HG03469 (cell line): ENCODE data around the gene ZNF385D.

ENCODE experiments used
- ATAC-seq: cut with Tn5 transposase; IDR thresholded peaks from one replicate; pipeline ENCODE4 v1.9.1; 2021; ENCODE audit warnings: mild to moderate bottlenecking, moderate library complexity, moderate number of reproducible peaks; ENCODE audit not compliant: unreplicated experiment

ZNF385D gene, protein sequence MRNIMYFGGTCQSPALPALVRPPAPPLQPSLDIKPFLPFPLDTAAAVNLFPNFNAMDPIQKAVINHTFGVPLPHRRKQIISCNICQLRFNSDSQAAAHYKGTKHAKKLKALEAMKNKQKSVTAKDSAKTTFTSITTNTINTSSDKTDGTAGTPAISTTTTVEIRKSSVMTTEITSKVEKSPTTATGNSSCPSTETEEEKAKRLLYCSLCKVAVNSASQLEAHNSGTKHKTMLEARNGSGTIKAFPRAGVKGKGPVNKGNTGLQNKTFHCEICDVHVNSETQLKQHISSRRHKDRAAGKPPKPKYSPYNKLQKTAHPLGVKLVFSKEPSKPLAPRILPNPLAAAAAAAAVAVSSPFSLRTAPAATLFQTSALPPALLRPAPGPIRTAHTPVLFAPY

DNA sequence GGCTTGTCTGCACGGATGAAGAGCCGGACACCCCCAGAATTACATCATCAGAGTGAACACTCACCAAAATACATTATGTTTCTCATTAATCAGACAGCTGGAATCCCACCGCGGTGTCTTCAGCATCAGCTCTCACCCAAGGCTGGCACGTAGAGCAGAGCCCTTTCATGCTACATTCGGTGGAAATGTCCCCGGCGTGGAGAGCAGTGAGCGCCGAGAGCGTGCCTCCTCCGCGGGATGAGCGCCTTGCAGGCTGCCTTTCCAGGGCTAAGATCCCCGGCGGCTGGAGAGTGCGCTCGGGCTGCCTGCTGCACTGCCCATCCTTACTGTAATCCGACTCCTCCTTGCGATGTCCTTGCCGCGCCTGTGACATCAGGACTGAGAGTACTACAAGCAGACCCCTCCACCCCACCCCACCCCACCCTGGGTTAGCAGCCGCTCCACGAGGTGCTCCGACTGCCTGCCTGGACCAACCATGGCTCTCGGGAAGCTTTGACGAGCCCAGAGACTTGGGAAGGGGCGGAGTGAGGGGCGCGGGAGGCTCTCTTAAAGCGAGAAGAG, at the start of gene ZNF385D:
Gene ZNF385D (minus strand): TSS at position 380 of the 561 bp plus-strand sequence. CDS start 294 bp downstream, at position 86.
- ATAC-seq, result no peak

DNA sequence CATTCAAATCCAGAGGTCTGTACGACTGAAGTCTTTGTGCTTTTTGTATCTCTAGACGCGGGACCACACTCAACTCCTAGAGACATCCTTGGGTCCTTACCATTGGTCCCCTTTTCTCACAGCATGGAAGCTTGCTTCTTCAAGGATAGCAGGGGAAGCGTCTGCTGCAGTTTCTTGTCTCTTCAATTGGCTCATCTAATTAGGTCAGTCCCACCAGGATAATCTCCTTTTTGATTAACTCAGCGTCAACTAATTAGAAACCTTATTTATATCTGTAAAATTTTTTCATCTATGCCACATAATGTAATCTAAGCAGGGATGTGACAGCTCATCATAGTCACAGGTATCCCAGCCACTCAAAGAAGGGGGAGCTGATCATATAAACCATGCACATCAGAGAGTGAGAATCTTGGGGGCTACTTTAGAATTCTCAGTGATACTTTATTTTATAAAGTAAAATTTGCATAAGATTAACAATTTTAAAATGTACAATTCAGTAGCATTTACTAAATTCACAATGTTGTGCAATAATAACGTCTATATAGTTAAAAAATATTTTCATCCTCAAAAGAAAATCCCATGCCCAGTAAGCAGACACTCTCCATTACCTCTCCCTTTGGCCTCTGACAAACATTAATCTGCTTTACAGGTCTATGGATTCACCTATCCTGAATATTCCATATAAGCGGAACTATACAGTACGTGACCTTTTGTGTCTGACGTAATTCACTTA, 47.5 kb upstream of the ZNF385D start:
- ATAC-seq, result no peak

DNA sequence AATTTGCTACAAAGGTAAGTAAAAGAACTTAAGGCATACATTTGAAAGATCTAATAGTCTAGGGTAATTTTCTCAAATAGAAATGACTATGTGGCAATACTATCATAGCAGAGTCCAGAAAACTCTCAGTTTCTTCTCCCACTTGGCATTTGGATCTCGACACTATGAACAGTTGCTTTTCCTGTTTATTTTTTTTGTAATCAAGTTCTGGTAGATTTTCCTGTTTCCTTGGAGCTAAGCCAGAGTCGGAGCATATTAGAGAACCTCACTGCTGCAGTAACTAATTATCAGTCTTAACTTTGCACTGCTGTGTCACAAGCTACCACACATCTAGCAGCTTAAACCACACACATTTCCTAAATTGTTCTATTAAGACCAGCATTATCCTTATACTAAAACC, 44.9 kb upstream of the ZNF385D start:
- no peak for ATAC-seq

DNA sequence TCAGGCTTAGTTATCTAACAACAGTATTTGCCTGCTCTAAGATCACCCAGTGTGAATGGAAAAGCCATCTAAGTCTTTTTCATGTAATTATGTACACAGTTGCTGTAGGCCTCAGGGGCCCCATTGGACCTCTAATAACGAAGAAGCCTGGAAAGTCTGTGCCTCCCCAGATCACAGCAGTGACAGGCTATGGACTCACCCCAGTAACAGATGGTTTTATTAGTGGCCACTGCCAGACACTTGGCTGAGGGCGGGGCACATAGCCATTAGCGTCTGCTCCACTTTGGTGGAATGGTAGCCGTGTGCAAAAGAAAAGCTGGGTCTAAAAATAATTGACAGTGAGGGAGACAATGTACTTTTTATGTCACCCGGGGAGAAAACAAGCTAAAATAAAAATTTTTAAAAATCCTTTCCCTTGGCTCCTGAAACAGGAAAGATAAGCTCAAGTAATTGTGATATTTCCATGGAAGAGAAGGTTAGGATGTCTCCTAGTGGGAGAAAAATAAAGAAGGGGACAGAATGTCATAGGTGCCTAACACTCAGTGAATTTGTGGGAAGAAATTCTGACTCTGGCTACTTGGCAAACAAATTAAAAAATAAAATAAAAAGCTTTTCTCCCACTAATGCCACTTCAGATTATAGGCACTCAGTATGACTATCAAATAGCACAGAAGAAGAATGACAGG, 44.3 kb upstream of the ZNF385D start:
- no peak for ATAC-seq

DNA sequence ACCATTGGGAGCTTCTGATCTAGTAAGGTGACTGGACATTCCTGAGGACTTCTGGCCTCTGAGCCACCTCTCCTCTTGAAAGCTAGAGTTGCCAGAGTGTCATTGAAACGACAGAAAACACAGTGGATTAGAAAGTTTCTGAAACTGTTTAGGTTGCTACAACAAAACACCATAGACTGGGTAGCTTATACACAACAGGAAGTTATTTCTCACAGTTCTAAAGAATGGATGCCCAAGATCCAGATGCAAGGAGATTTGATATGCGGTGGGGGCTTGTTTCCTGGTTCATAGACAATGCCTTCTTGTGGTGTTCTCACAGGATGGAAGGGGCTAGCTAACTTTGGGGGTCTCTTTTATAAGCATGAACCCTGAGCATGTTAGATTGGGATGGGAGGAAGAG, 43.3 kb upstream of the ZNF385D start:
- no peak for ATAC-seq

DNA sequence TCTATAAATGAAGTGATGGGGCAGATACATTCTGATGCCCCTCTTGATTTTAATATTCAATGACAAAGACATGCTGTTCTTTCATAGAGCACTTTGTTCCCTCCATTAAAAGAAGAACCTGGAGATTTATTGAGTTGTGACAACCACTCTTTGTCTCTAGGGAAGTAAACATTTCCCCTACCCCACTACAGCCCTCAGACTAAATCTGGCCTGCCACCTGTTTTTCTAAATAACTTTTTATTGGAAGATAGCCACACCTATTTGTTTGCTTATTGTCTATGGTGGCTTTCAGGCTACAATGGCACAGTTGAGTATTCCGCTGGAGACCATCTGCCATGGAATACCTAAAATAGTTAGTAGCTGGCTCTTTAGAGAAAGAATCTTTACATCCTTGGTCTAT, 41.2 kb upstream of the ZNF385D start:
- ATAC-seq, result no peak

DNA sequence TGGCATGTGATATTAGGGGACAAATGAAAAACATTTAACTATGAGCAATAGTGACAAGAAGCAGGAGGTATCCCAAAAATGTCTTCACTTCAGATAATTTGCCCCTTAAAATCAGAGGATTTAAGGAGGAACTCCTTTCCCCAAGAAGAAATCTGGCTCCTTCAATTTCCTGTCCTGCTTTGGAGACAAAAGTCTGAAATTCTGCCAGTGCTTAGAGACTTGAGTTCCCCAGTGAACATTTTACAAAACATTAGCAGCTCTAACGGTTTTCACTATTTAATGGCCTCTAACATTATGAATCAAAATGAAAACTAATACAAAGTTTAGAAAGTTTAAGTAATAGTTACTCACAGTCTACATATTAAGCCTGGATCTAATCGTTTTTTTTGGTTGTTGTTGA, 40.3 kb upstream of the ZNF385D start:
- no peak for ATAC-seq

DNA sequence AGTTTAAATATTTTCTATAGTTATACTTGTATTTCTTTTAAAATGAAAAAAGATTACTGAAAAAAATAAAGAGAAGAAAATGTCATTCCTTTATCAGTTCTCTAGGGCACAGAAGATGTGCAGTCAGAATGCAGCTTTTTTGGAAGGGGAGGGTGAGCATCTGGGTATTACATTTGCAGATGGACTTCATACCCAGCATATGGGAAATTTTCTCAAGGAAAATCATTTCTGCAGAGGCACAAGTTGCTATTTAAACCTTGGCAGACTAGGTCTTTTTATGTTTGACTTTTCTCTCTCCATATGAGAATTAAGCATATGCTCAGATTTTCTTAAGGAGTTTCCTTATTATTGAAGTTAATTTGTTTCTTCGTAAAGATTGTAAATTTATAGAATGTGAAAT, 39.5 kb upstream of the ZNF385D start:
- no peak for ATAC-seq

DNA sequence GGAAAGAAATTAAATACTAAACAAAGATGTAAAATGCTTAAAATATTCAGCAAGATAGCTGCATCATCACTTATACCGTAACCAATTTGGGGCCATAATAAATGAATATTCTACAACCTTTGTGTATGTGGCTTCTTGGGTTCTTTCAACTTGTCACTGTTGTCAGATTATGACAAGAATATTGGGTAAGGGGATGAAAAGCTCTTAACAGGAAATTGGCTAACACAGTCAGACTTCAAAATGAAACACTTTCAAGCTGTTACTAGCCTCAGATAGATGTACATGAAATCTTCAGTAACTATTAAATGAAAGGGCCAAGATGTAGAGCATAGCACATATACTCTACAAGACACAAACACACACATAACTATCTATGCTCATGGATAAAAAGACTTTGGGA, 38.7 kb upstream of the ZNF385D start:
- no peak for ATAC-seq

DNA sequence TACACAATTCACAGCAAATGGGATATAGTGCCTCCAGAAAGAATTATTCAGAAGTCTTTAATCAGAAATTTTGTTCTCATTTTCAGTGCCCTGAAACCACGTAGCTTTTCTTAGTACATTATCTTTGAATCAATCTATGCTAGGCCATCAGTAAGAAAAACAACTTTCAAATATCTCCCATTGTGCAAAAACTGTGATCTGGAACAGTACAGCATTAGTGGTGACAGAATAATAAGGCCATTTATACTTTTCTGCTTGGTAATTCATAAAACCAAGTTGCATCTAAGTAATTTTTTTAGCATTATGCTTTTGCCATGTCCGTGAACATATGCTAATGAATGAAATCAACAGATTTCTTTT, 35.4 kb upstream of the ZNF385D start:
- no peak for ATAC-seq

DNA sequence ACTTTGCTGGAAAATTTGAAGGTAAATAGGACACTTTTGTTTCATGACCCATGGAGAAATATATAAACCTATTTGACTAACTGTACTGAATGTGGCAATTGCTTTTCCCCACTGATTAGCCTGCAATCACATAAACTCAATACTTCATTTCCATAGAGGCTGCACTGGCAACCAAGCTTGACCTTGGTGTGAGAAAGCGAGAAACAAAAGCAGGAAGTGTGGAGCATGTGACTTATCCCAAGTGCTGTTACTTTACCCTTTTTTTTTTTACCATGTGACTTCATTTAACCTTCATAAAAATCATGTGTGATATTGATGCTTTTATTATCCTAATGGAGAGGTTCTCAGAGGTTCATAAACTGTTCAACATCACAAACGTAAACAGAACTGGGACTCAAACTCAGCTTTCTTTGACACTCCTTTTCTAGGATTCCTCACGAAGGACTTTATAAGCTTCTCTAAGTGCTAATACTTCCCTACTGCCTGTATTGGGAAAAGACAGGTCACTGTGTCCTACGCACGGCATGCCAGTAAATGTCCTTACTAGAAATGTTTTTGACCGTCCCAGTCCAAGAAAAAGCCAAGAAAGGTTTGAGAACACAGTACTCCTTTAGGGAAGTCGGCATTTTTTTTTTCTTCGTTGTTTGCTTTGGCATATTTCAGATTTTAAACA, 34.9 kb upstream of the ZNF385D start:
- ATAC-seq, result no peak

DNA sequence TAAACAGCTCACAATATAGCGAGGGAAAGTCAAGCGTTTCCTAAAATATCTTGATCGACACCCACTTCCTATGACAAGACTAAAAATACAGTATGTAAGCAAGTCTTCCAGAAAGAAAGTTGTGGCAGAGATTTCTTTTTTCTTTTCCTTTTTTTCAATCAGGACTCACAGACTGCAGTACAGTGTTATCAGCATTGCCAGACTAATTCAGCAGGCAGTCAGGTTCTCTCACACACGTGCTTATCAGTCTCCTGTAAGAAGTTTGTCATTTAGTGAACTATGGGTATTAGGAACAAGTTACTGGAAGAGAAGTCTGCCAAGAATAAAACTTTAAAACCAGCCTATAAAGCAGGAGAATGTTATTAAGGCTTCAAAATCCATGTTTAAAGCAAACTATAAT, 32.8 kb upstream of the ZNF385D start:
- ATAC-seq, result no peak

DNA sequence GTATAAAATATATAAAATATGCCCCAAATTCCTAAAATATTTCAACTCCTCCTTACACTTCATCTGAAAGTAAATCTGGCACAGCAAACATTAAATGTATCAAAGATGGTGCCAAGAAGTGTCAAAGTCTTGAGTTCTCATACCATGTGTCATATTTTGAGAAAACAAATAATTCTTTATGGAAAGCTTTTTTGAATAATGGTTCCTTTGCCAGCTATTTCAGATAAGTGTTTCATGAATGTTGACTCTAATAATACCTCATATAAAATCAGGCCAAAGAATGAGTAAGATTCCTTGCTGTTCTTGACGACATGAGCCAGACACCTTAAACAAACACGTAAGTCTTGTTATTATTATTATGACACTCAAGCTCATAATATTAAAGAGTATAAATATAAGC, 30.3 kb upstream of the ZNF385D start:
- ATAC-seq, result no peak

DNA sequence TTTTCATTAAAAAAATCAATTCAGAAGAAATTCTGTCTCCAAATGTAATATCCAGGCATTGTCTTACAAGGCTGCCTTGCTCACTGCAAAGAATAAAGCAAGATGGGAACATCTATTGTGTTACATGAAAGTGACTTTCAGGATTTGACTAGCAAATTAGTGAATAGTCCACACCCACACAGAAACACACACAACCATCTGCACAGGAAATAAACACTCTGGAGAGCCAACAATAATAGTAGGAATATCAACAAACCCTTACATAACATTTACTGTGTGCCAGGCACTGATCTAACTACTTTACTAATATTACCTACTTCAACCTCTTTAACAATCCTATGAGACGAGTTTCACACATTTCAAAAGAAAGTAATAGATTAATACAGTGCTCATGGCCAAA, 28.9 kb upstream of the ZNF385D start:
- no peak for ATAC-seq

DNA sequence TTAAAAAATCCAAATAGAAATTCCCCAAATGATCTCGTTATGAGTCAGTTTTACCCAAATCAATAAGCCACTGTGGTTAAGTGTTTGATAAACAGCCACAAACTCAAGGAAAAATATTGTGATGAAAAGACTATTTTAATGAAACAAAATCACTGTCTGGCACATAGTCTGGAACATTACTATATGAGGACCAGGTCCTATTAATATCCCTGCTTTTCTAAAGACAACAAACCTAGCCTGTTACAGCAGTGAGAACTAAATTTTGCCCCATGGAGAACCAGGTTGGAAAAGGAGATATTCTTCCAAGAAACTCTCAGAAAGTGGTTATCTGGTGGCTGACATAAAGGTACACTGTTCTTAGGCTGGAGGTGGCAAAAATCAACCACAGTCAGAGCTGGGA, 27.7 kb upstream of the ZNF385D start:
- no peak for ATAC-seq

DNA sequence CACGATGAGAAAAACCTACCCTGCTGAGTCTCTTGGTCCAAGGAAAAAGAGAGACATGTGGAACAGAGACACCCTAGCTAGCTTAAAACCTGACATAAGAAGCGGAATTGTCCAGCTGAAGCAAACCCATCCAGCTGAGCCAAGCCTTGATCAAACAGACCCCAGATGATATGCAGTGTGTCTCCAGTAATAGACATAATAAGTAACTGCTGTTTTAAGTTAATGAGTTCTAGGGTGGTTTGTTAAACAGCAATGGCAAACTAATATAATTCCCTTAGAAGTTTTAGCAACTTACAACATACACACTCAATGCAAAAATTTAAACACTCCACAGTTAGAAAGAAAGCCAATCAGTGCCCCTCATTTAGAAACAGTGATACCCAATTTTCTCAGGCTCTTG, 26.8 kb upstream of the ZNF385D start:
- no peak for ATAC-seq

DNA sequence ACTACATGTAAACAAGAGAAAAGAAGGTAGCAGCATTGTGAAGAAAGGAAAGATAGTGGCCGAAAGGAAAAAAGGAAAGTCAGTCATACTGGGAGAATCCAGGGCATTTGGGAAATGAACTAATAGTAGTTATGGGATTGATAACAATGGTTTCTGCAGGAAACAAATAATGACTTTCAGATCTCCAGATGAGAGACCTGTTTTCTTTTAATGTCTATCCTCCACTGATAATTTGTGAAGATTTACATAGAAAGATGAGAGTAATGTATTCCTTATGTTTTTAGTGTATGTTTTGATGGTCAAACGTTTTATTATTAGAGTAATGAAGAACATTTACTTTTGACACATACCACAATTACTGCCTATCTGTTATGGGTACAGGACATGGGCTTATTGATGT, 15.0 kb upstream of the ZNF385D start:
- ATAC-seq, result no peak

DNA sequence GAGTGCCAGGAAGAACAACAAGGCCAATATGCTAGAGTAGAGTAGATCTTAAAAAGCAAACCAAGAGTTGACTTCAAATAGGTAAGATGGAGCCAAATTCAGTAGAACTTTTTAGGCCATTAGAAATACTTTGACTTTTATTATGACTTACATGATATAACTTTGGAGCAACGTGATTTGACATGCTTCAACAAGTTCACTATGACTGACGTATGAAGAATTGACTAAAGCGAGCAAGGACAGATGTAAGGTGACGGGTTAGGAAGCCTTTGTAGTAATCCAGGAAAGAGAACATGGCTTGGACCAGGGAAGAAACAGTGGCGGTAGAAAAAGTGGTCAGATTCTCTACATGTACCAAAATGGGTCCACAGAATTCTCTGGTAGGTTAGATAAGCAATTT, 4.9 kb upstream of the ZNF385D start:
- no peak for ATAC-seq

DNA sequence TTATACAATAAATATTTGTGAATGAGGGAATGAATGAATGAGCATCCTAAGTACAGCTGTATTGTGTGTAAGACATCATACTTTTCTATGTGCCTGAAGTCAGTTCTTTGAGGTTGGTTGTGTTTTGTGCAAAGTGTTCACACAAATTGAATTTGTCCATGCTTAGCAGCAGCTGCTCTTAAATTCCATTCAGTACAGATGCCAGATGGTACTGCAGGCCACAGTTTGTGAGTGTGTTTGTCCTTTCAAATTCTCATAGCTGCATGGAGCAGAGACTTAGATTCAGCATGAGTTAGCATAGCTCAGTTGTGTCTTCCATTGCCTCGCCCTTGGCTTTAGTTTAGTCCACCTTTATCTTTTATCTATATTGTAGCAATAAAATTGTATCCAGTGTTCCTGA, 3.8 kb upstream of the ZNF385D start:
- no peak for ATAC-seq

DNA sequence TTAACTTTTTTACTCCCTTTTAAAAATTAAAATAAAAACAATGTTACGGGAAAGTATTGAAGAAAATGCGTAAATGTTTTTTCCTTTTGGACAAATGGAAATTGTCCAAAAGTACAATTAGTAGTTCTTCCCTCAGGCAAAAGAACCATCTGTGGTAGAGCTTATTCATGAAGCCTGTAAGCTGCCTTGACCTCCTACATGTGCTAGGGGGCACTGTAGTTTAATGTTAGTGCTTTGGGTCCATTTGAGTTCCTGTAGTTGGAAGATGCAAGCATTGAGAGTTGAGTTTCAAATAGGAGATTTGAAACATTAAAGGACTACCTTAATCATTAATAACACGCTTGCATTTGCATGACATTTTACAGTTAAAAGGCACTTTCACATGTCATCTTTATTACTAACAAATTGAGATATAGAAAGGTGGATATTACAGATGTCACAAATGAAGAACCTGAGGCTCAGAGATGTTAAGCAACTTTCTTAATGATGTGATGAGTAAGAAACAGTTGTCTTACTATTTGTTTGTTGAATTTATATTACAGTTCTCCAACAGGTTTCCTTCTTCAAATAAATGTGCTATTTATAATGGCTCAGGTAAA, 1.8 kb upstream of the ZNF385D start:
- ATAC-seq, result no peak

DNA sequence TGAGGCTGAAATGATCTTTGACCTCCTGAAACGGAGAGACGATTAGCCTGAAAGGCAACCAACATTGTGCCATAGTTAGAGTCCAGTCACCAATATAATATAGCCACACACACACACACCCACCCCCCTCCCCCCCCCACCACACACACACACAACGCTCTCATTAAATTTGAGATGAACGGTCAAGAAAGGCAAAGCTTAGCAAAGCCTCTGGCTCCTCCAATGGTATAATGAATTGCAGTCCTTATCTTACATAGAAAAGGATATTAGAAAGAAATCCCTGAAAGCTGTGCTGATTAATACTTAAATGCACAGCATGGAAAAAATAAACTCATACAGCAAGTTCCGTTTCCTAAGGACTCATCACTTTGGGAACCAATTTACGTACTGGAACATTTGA, 876 bp upstream of the ZNF385D start:
- no peak for ATAC-seq
